Stimulated activated naive CD8-positive, alpha-beta T cell treated with anti-CD3 and anti-CD28 coated beads, Interleukin-15, amount 100 ng/mL, for 72 hours (primary cell): ENCODE results near the gene CKS1B.

Experiments
- ATAC-seq: fragments of 150-1000 bp; cut with Tn5 transposase; 2 replicates; pipeline ENCODE4 v1.10.0; 2021; ENCODE audit warnings: mild to moderate bottlenecking, moderate library complexity
- DNase-seq, 2 donors: peaks; one replicate each; pipeline ENCODE4 v3.0.0; 2021 to 2022
- H3K27ac Mint-ChIP-seq, 2 donors: one replicate each; pipeline ENCODE4 v1.8.0; 2022; ENCODE audit warnings: mild to moderate bottlenecking in 2 of 2, mixed read lengths in 2 of 2, moderate library complexity in 2 of 2
- H3K27me3 Mint-ChIP-seq: one replicate; pipeline ENCODE4 v1.8.0; 2022; ENCODE audit warnings: mixed read lengths
- H3K4me1 Mint-ChIP-seq: one replicate; pipeline ENCODE4 v1.8.0; 2022; ENCODE audit warnings: mild to moderate bottlenecking, mixed read lengths
- H3K4me3 Mint-ChIP-seq, 2 donors: one replicate each; pipeline ENCODE4 v1.8.0; 2022; ENCODE audit warnings: mild to moderate bottlenecking in 2 of 2, mixed read lengths in 2 of 2, moderate library complexity in 1 of 2
- H3K9me3 Mint-ChIP-seq, 2 donors: one replicate each; pipeline ENCODE4 v1.8.0; 2022; ENCODE audit warnings: mixed read lengths in 2 of 2

CKS1B gene

GRCh38 chr1:154998818-154999570 is 24.5 kb downstream of the CKS1B start:
- H3K4me1 Mint-ChIP-seq, result peaks cover 51% of the 10 kb centered on the region
- no peaks in the 10 kb centered on the region for H3K9me3 Mint-ChIP-seq
- peak; percentile 22 for ATAC-seq
- H3K27me3 Mint-ChIP-seq, result peaks cover 37% of the 10 kb centered on the region
- peak overlapping the region; percentile 78 to 89 for H3K27ac Mint-ChIP-seq
- peak overlapping the region; percentile 89 to 93 for H3K4me3 Mint-ChIP-seq
- DNase-seq, result peak; percentile 83 to 87

GRCh38 chr1:154999571-155000410 is 25.3 kb downstream of the CKS1B start:
- ATAC-seq (peak; percentile 26), DNase-seq (peak; percentile 81 to 89)

GRCh38 chr1:155000411-155000725 is 25.9 kb downstream of the CKS1B start:
- Mint-ChIP-seq H3K27me3 (peaks cover 29% of the 10 kb centered on the region), H3K27ac (peak overlapping the region; percentile 94), H3K4me1 (peaks cover 55% of the 10 kb centered on the region), H3K9me3 (no peaks in the 10 kb centered on the region), H3K4me3 (peak overlapping the region; percentile 89 to 93)
- DNase-seq (peak in 1 of 2 donors; percentile 75), ATAC-seq (no peak)

More at GRCh38 chr1:154999571-155000410, 25.3 kb downstream of the CKS1B start:
- Mint-ChIP-seq H3K4me1 (peaks cover 51% of the 10 kb centered on the region), H3K9me3 (no peaks in the 10 kb centered on the region), H3K27me3 (peaks cover 33% of the 10 kb centered on the region), H3K27ac (peak overlapping the region; percentile 93 to 94), H3K4me3 (peak overlapping the region; percentile 89 to 93)

GRCh38 chr1:155000726-155001424 is 26.4 kb downstream of the CKS1B start:
- Mint-ChIP-seq H3K9me3 (no peaks in the 10 kb centered on the region), H3K4me3 (peak overlapping the region; percentile 89 to 93), H3K27me3 (peaks cover 25% of the 10 kb centered on the region), H3K27ac (peak overlapping the region; percentile 93 to 94), H3K4me1 (peaks cover 60% of the 10 kb centered on the region)
- ATAC-seq (peak; percentile 51), DNase-seq (peak; percentile 96)

GRCh38 chr1:155001425-155001674 is 26.9 kb downstream of the CKS1B start:
- ATAC-seq (no peak), DNase-seq (no peak)
- Mint-ChIP-seq H3K9me3 (no peaks in the 10 kb centered on the region), H3K4me1 (peaks cover 64% of the 10 kb centered on the region), H3K4me3 (peak overlapping the region; percentile 89 to 93), H3K27ac (peak overlapping the region; percentile 20 to 93), H3K27me3 (peaks cover 20% of the 10 kb centered on the region)

- DNase-seq (peak; percentile 98 to 99), ATAC-seq (peak; percentile 62)
- Mint-ChIP-seq H3K27me3 (peaks cover 15% of the 10 kb centered on the region), H3K4me3 (peak overlapping the region; percentile 89 to 93), H3K27ac (peak overlapping the region; percentile 93 to 94), H3K4me1 (peaks cover 70% of the 10 kb centered on the region), H3K9me3 (no peaks in the 10 kb centered on the region)
Measured at GRCh38 chr1:155001675-155002463, 27.4 kb downstream of the CKS1B start.

GRCh38 chr1:155002464-155003226 is 28.2 kb downstream of the CKS1B start, which contains the start of gene ZBTB7B:
Gene ZBTB7B (plus strand): TSS chr1:155002802. CDS start chr1:155014661, 11,859 bp downstream.
- Mint-ChIP-seq H3K4me1 (peaks cover 71% of the 10 kb centered on the region), H3K27me3 (peaks cover 7% of the 10 kb centered on the region), H3K9me3 (no peaks in the 10 kb centered on the region), H3K4me3 (peak within 1 kb of the TSS; percentile 89 to 93), H3K27ac (peak within 1 kb of the TSS; percentile 99)
- ATAC-seq, result no peak
- peak in 1 of 2 donors; percentile 44 for DNase-seq

- no peak for ATAC-seq
- Mint-ChIP-seq H3K4me1 (peaks cover 71% of the 10 kb centered on the region), H3K27ac (peak overlapping the region; percentile 99), H3K27me3 (peaks cover under 1% of the 10 kb centered on the region), H3K9me3 (no peaks in the 10 kb centered on the region), H3K4me3 (peak overlapping the region; percentile 89 to 93)
- peak in 1 of 2 donors; percentile 39 for DNase-seq
Measured at GRCh38 chr1:155003227-155003765, 28.8 kb downstream of the CKS1B start.

GRCh38 chr1:155003766-155004351 is 29.4 kb downstream of the CKS1B start:
- DNase-seq (peak in 1 of 2 donors; percentile 65), ATAC-seq (no peak)
- H3K9me3 Mint-ChIP-seq, result no peaks in the 10 kb centered on the region
- H3K27ac Mint-ChIP-seq, result peak overlapping the region; percentile 99
- H3K27me3 Mint-ChIP-seq, result no peaks in the 10 kb centered on the region
- peaks cover 71% of the 10 kb centered on the region for H3K4me1 Mint-ChIP-seq
- H3K4me3 Mint-ChIP-seq, result peak overlapping the region; percentile 89 to 93

- Mint-ChIP-seq H3K4me1 (peaks cover 71% of the 10 kb centered on the region), H3K9me3 (no peaks in the 10 kb centered on the region)
- DNase-seq, result peak; percentile 43 to 83
Measured at GRCh38 chr1:155004352-155005075, 30.0 kb downstream of the CKS1B start.

GRCh38 chr1:155005076-155006011 is 30.9 kb downstream of the CKS1B start:
- Mint-ChIP-seq H3K4me3 (peak overlapping the region; percentile 89 to 93), H3K27me3 (no peaks in the 10 kb centered on the region), H3K9me3 (no peaks in the 10 kb centered on the region), H3K27ac (peak overlapping the region; percentile 99), H3K4me1 (peaks cover 71% of the 10 kb centered on the region)
- DNase-seq (no peak), ATAC-seq (peak; percentile 1)

More at GRCh38 chr1:155004352-155005075, 30.0 kb downstream of the CKS1B start:
- Mint-ChIP-seq H3K27ac (peak overlapping the region; percentile 99), H3K4me3 (peak overlapping the region; percentile 89 to 93), H3K27me3 (no peaks in the 10 kb centered on the region)
- peak; percentile 30 for ATAC-seq

GRCh38 chr1:155006601-155007101 is 32.2 kb downstream of the CKS1B start:
- Mint-ChIP-seq H3K9me3 (no peaks in the 10 kb centered on the region), H3K4me3 (peak overlapping the region; percentile 89 to 93), H3K27ac (peak overlapping the region; percentile 99), H3K4me1 (peaks cover 83% of the 10 kb centered on the region), H3K27me3 (no peaks in the 10 kb centered on the region)
- peak; percentile 20 for ATAC-seq
- DNase-seq, result peak in 1 of 2 donors; percentile 55
